ENCODE measurements around the gene SPART. TPM values are rescaled to one million over a fixed set of nuclear protein-coding genes. Genes with fewer than 3 reads are reported as not detected.

The SPART gene
- total RNA-seq, 1 experiment from 2014 or later = 68.0 TPM

GRCh38 chr13:36357692-36358091 is 11.5 kb upstream of the SPART start:
- Histone ChIP-seq H3K27me3 (no peaks in the 10 kb centered on the region; the same call in 1 of the 2 replicates), H3K36me3 (no peaks in the 10 kb centered on the region), H3K9me3 (no peaks in the 10 kb centered on the region), H3K4me3 (no peak overlapping the region)
- no peak for DNase-seq

- Histone ChIP-seq H3K4me3 (no peak overlapping the region), H3K9me3 (no peaks in the 10 kb centered on the region), H3K27me3 (no peaks in the 10 kb centered on the region; the same call in 1 of the 2 replicates), H3K36me3 (no peaks in the 10 kb centered on the region)
- no peak for DNase-seq
These were observed 11.0 kb upstream of the SPART start for GRCh38 chr13:36357231-36357630.

GRCh38 chr13:36356058-36356457 is 9.9 kb upstream of the SPART start:
- H3K9me3 ChIP-seq = no peaks in the 10 kb centered on the region
- H3K36me3 ChIP-seq = no peaks in the 10 kb centered on the region
- H3K27me3 ChIP-seq = no peaks in the 10 kb centered on the region; the same call in 1 of the 2 replicates
- DNase-seq = no peak
- H3K4me3 ChIP-seq = no peak overlapping the region

GRCh38 chr13:36355632-36356031 is 9.4 kb upstream of the SPART start:
- Histone ChIP-seq H3K9me3 (no peaks in the 10 kb centered on the region), H3K4me3 (no peak overlapping the region), H3K36me3 (no peaks in the 10 kb centered on the region), H3K27me3 (no peaks in the 10 kb centered on the region; the same call in 1 of the 2 replicates)
- DNase-seq = no peak

- no peak for DNase-seq
- H3K36me3 ChIP-seq = no peaks in the 10 kb centered on the region
- H3K27me3 ChIP-seq = no peaks in the 10 kb centered on the region
- no peaks in the 10 kb centered on the region for H3K9me3 ChIP-seq
- no peak overlapping the region for H3K4me3 ChIP-seq
These were observed 8.8 kb upstream of the SPART start for GRCh38 chr13:36354842-36355623.

GRCh38 chr13:36353001-36353400 is 6.8 kb upstream of the SPART start:
- Histone ChIP-seq H3K4me3 (no peak overlapping the region), H3K9me3 (no peaks in the 10 kb centered on the region), H3K36me3 (no peaks in the 10 kb centered on the region), H3K27me3 (no peaks in the 10 kb centered on the region)
- DNase-seq = no peak

GRCh38 chr13:36352350-36352749 is 6.2 kb upstream of the SPART start:
- DNase-seq = no peak
- H3K4me3 ChIP-seq = no peak overlapping the region
- no peaks in the 10 kb centered on the region for H3K36me3 ChIP-seq
- H3K27me3 ChIP-seq = no peaks in the 10 kb centered on the region
- H3K9me3 ChIP-seq = no peaks in the 10 kb centered on the region

- no peak for DNase-seq
- Histone ChIP-seq H3K9me3 (no peaks in the 10 kb centered on the region), H3K27me3 (no peaks in the 10 kb centered on the region), H3K4me3 (no peak overlapping the region), H3K36me3 (no peaks in the 10 kb centered on the region)
These were observed 1.5 kb upstream of the SPART start for GRCh38 chr13:36347531-36348210.

- Histone ChIP-seq H3K36me3 (no peaks in the 10 kb centered on the region), H3K4me3 (peak overlapping the region; percentile 80), H3K27me3 (no peaks in the 10 kb centered on the region), H3K9me3 (no peaks in the 10 kb centered on the region)
- DNase-seq = peak; percentile 66
These were observed 564 bp downstream of the SPART start for GRCh38 chr13:36345438-36346221.

GRCh38 chr13:36344886-36345437 is 1.2 kb downstream of the SPART start:
- no peaks in the 10 kb centered on the region for H3K9me3 ChIP-seq
- H3K4me3 ChIP-seq = peak overlapping the region; percentile 80
- no peaks in the 10 kb centered on the region for H3K36me3 ChIP-seq
- H3K27me3 ChIP-seq = no peaks in the 10 kb centered on the region
- DNase-seq = no peak

- H3K36me3 ChIP-seq = no peaks in the 10 kb centered on the region
- DNase-seq = no peak
These were observed 2.0 kb downstream of the SPART start for GRCh38 chr13:36344173-36344572.

GRCh38 chr13:36343766-36344165 is 2.4 kb downstream of the SPART start:
- DNase-seq = no peak
- H3K36me3 ChIP-seq = no peaks in the 10 kb centered on the region
- no peaks in the 10 kb centered on the region for H3K9me3 ChIP-seq
- H3K4me3 ChIP-seq = no peak overlapping the region; the same call in 1 of the 2 replicates
- H3K27me3 ChIP-seq = no peaks in the 10 kb centered on the region

More at GRCh38 chr13:36344173-36344572, 2.0 kb downstream of the SPART start:
- Histone ChIP-seq H3K27me3 (no peaks in the 10 kb centered on the region), H3K4me3 (peak overlapping the region; percentile 80), H3K9me3 (no peaks in the 10 kb centered on the region)

- Histone ChIP-seq H3K4me3 (no peak overlapping the region), H3K27me3 (no peaks in the 10 kb centered on the region), H3K36me3 (no peaks in the 10 kb centered on the region; the same call in 1 of the 2 replicates), H3K9me3 (no peaks in the 10 kb centered on the region)
- no peak for DNase-seq
These were observed 3.5 kb downstream of the SPART start for GRCh38 chr13:36342715-36343114.

- no peak for DNase-seq
- no peak overlapping the region for H3K4me3 ChIP-seq
- H3K9me3 ChIP-seq = no peaks in the 10 kb centered on the region
- peaks cover 5% of the 10 kb centered on the region for H3K36me3 ChIP-seq
- no peaks in the 10 kb centered on the region for H3K27me3 ChIP-seq
These were observed 4.5 kb downstream of the SPART start for GRCh38 chr13:36341718-36342117.

GRCh38 chr13:36339600-36340155 is 6.5 kb downstream of the SPART start:
- peaks cover 18% of the 10 kb centered on the region for H3K36me3 ChIP-seq
- no peaks in the 10 kb centered on the region for H3K27me3 ChIP-seq
- DNase-seq = no peak
- H3K4me3 ChIP-seq = no peak overlapping the region
- H3K9me3 ChIP-seq = no peaks in the 10 kb centered on the region

GRCh38 chr13:36337938-36338641 is 8.1 kb downstream of the SPART start:
- Histone ChIP-seq H3K27me3 (no peaks in the 10 kb centered on the region), H3K36me3 (peaks cover 25% of the 10 kb centered on the region), H3K9me3 (no peaks in the 10 kb centered on the region), H3K4me3 (no peak overlapping the region)
- DNase-seq = no peak
